BLaER1 (cell line): ENCODE data around the gene ZFPL1.

Experiments
- H3K27ac ChIP-seq: shearing (Covaris generic); formaldehyde crosslinking; 2 replicates; pipeline ENCODE4 v1.8.1; 2022
- H3K27me3 ChIP-seq: shearing (Covaris generic); formaldehyde crosslinking; 2 replicates; pipeline ENCODE4 v1.8.1; 2022
- H3K36me3 ChIP-seq: shearing (Covaris generic); formaldehyde crosslinking; 2 replicates; pipeline ENCODE4 v1.8.1; 2022
- H3K4me1 ChIP-seq: shearing (Covaris generic); formaldehyde crosslinking; 2 replicates; pipeline ENCODE4 v1.8.1; 2022
- H3K4me2 ChIP-seq: shearing (Covaris generic); formaldehyde crosslinking; 2 replicates; pipeline ENCODE4 v1.8.1; 2022
- H3K4me3 ChIP-seq: shearing (Covaris generic); formaldehyde crosslinking; 2 replicates; pipeline ENCODE4 v1.8.1; 2022
- H3K9ac ChIP-seq: shearing (Covaris generic); formaldehyde crosslinking; 2 replicates; pipeline ENCODE4 v1.8.1; 2022
- H3K9me3 ChIP-seq: shearing (Covaris generic); formaldehyde crosslinking; 2 replicates; pipeline ENCODE4 v1.8.1; 2022
- H4K20me1 ChIP-seq: shearing (Covaris generic); formaldehyde crosslinking; 2 replicates; pipeline ENCODE4 v1.8.1; 2022
- Cebpa-rat ChIP-seq: shearing (Covaris generic); IDR thresholded peaks from 2 replicates; pipeline ENCODE4 v1.8.1; 2022

ZFPL1 gene

GRCh38 chr11:65087216-65087615 is 3.2 kb downstream of the ZFPL1 start:
- peaks cover 50% of the 10 kb centered on the region for H3K36me3 ChIP-seq
- H3K9me3 ChIP-seq = no peaks in the 10 kb centered on the region
- no peak overlapping the region for H3K9ac ChIP-seq
- no peaks in the 10 kb centered on the region; the same call in 1 of the 2 replicates for H4K20me1 ChIP-seq
- H3K4me1 ChIP-seq = peaks cover 32% of the 10 kb centered on the region
- no peaks in the 10 kb centered on the region for H3K27me3 ChIP-seq
- no peak for TF ChIP-seq Cebpa-rat
- no peak overlapping the region for H3K4me2 ChIP-seq
- no peak overlapping the region for H3K4me3 ChIP-seq
- no peak overlapping the region for H3K27ac ChIP-seq

GRCh38 chr11:65087827-65088226 is 3.8 kb downstream of the ZFPL1 start:
- H3K4me1 ChIP-seq = peaks cover 26% of the 10 kb centered on the region
- no peak overlapping the region for H3K9ac ChIP-seq

GRCh38 chr11:65089621-65090020 is 5.6 kb downstream of the ZFPL1 start:
- TF ChIP-seq Cebpa-rat = no peak
- H3K27me3 ChIP-seq = no peaks in the 10 kb centered on the region
- no peaks in the 10 kb centered on the region; the same call in 1 of the 2 replicates for H4K20me1 ChIP-seq
- no peaks in the 10 kb centered on the region for H3K9me3 ChIP-seq
- H3K4me1 ChIP-seq = peaks cover 17% of the 10 kb centered on the region
- H3K4me3 ChIP-seq = no peak overlapping the region
- peaks cover 50% of the 10 kb centered on the region for H3K36me3 ChIP-seq
- H3K4me2 ChIP-seq = no peak overlapping the region
- H3K27ac ChIP-seq = no peak overlapping the region
- H3K9ac ChIP-seq = no peak overlapping the region

More at GRCh38 chr11:65087827-65088226, 3.8 kb downstream of the ZFPL1 start:
- no peak overlapping the region for H3K4me2 ChIP-seq
- H3K36me3 ChIP-seq = peaks cover 50% of the 10 kb centered on the region
- no peaks in the 10 kb centered on the region for H3K27me3 ChIP-seq
- H3K9me3 ChIP-seq = no peaks in the 10 kb centered on the region
- H4K20me1 ChIP-seq = no peaks in the 10 kb centered on the region; the same call in 1 of the 2 replicates
- H3K27ac ChIP-seq = no peak overlapping the region
- H3K4me3 ChIP-seq = no peak overlapping the region
- TF ChIP-seq Cebpa-rat = no peak

- H3K4me1 ChIP-seq = peaks cover 9% of the 10 kb centered on the region; the same call in 1 of the 2 replicates
- H3K9me3 ChIP-seq = no peaks in the 10 kb centered on the region
- H3K27ac ChIP-seq = no peak overlapping the region
- H3K9ac ChIP-seq = 0 out of 2 replicates have a peak overlapping the region, but pooled peaks have one; percentile 45
- no peaks in the 10 kb centered on the region for H3K27me3 ChIP-seq
- peaks cover 43% of the 10 kb centered on the region for H3K36me3 ChIP-seq
- peak overlapping the region; percentile 26; the same call in 1 of the 2 replicates for H3K4me2 ChIP-seq
- no peak for TF ChIP-seq Cebpa-rat
- H3K4me3 ChIP-seq = no peak overlapping the region
- no peaks in the 10 kb centered on the region for H4K20me1 ChIP-seq
Measured at GRCh38 chr11:65090628-65091027, 6.6 kb downstream of the ZFPL1 start.

GRCh38 chr11:65095427-65095826 is 11.4 kb downstream of the ZFPL1 start:
- H3K9ac ChIP-seq = peak overlapping the region; percentile 93
- H3K4me1 ChIP-seq = peaks cover 19% of the 10 kb centered on the region
- H3K27me3 ChIP-seq = no peaks in the 10 kb centered on the region
- peak overlapping the region; percentile 89 for H3K27ac ChIP-seq
- H3K4me2 ChIP-seq = peak overlapping the region; percentile 95
- H3K4me3 ChIP-seq = no peak overlapping the region; the same call in 1 of the 2 replicates
- H3K9me3 ChIP-seq = no peaks in the 10 kb centered on the region
- TF ChIP-seq Cebpa-rat = no peak
- peaks cover 28% of the 10 kb centered on the region for H3K36me3 ChIP-seq
- peaks cover 20% of the 10 kb centered on the region for H4K20me1 ChIP-seq

- Histone ChIP-seq H3K9me3 (no peaks in the 10 kb centered on the region), H3K4me2 (peak within 1 kb of the TSS; percentile 95), H3K9ac (peak within 1 kb of the TSS; percentile 93), H3K27ac (peak within 1 kb of the TSS; percentile 89), H3K27me3 (no peaks in the 10 kb centered on the region), H3K4me3 (peak within 1 kb of the TSS; percentile 79), H3K36me3 (peaks cover 35% of the 10 kb centered on the region), H4K20me1 (peaks cover 20% of the 10 kb centered on the region), H3K4me1 (peaks cover 13% of the 10 kb centered on the region)
- no peak for TF ChIP-seq Cebpa-rat
Measured at GRCh38 chr11:65095974-65096806, 12.2 kb downstream of the ZFPL1 start, which contains the start of gene VPS51. Gene VPS51, plus strand, starts transcription at chr11:65096214. Its CDS starts 37 bp downstream, at chr11:65096251.

GRCh38 chr11:65096926-65097325 is 12.9 kb downstream of the ZFPL1 start:
- peaks cover 23% of the 10 kb centered on the region for H4K20me1 ChIP-seq
- peaks cover 13% of the 10 kb centered on the region for H3K4me1 ChIP-seq
- H3K4me2 ChIP-seq = peak overlapping the region; percentile 95
- no peaks in the 10 kb centered on the region for H3K27me3 ChIP-seq
- no peak overlapping the region for H3K27ac ChIP-seq
- H3K36me3 ChIP-seq = peaks cover 43% of the 10 kb centered on the region
- peak overlapping the region; percentile 79 for H3K4me3 ChIP-seq
- no peaks in the 10 kb centered on the region for H3K9me3 ChIP-seq
- no peak for TF ChIP-seq Cebpa-rat
- H3K9ac ChIP-seq = peak overlapping the region; percentile 93; the same call in 1 of the 2 replicates

- Histone ChIP-seq H4K20me1 (peaks cover 53% of the 10 kb centered on the region), H3K4me1 (peaks cover 10% of the 10 kb centered on the region), H3K27ac (no peak overlapping the region), H3K9me3 (no peaks in the 10 kb centered on the region), H3K36me3 (peaks cover 68% of the 10 kb centered on the region), H3K9ac (no peak overlapping the region), H3K27me3 (no peaks in the 10 kb centered on the region), H3K4me3 (no peak overlapping the region), H3K4me2 (no peak overlapping the region)
- TF ChIP-seq Cebpa-rat = no peak
Measured at GRCh38 chr11:65100674-65101350, 16.8 kb downstream of the ZFPL1 start.

GRCh38 chr11:65102142-65103095 is 18.4 kb downstream of the ZFPL1 start:
- Histone ChIP-seq H3K9ac (no peak overlapping the region), H3K9me3 (no peaks in the 10 kb centered on the region), H3K27ac (no peak overlapping the region), H3K36me3 (peaks cover 77% of the 10 kb centered on the region), H3K4me2 (no peak overlapping the region), H4K20me1 (peaks cover 53% of the 10 kb centered on the region), H3K4me1 (peaks cover 1% of the 10 kb centered on the region), H3K4me3 (no peak overlapping the region), H3K27me3 (no peaks in the 10 kb centered on the region)
- TF ChIP-seq Cebpa-rat = no peak
